H9 (cell line): ENCODE measurements around the gene GSTA4. TPM values are rescaled to one million over a fixed set of nuclear protein-coding genes. Genes with fewer than 3 reads are reported as not detected.

Source experiments
- DNase-seq: peaks from one replicate; pipeline ENCODE4 v3.0.0-alpha.2; 2017
- H2AFZ ChIP-seq: one replicate; pipeline ENCODE4 v1.6.1; 2013; ENCODE audit warnings: mild to moderate bottlenecking, low read length, control low read depth, moderate library complexity
- H2AK5ac ChIP-seq: 2 replicates; pipeline ENCODE4 v1.6.1; 2013; ENCODE audit warnings: low read length, control low read depth, mixed read lengths; ENCODE audit not compliant: insufficient read length
- H2BK120ac ChIP-seq: one replicate; pipeline ENCODE4 v1.6.1; 2013; ENCODE audit warnings: low read depth, mild to moderate bottlenecking, low read length, control low read depth, inconsistent platforms; ENCODE audit not compliant: poor library complexity, severe bottlenecking
- H2BK12ac ChIP-seq: 2 replicates; pipeline ENCODE4 v1.6.1; 2013; ENCODE audit warnings: low read length, control low read depth, mixed read lengths, low read depth; ENCODE audit not compliant: insufficient read length
- H2BK15ac ChIP-seq: 2 replicates; pipeline ENCODE4 v1.6.1; 2013; ENCODE audit warnings: low read depth, low read length, control low read depth
- H2BK20ac ChIP-seq: one replicate; pipeline ENCODE4 v1.6.1; 2013; ENCODE audit warnings: low read depth, mild to moderate bottlenecking, low read length, control low read depth, inconsistent platforms; ENCODE audit not compliant: poor library complexity, severe bottlenecking
- H2BK5ac ChIP-seq: 2 replicates; pipeline ENCODE4 v1.6.1; 2013; ENCODE audit warnings: low read length, control low read depth, mixed read lengths; ENCODE audit not compliant: insufficient read length
- H3K14ac ChIP-seq: 2 replicates; pipeline ENCODE4 v1.6.1; 2013; ENCODE audit warnings: low read length, control low read depth; ENCODE audit not compliant: insufficient read depth
- H3K18ac ChIP-seq: 2 replicates; pipeline ENCODE4 v1.6.1; 2013; ENCODE audit warnings: low read depth, mild to moderate bottlenecking, mixed read lengths, low read length, control low read depth; ENCODE audit not compliant: insufficient read length
- H3K23ac ChIP-seq: 2 replicates; pipeline ENCODE4 v1.6.1; 2013; ENCODE audit warnings: low read length, control low read depth, mixed read lengths, low read depth; ENCODE audit not compliant: insufficient read length
- H3K23me2 ChIP-seq: 2 replicates; pipeline ENCODE4 v1.6.1; 2013; ENCODE audit warnings: low read depth, mild to moderate bottlenecking, mixed read lengths, low read length, control low read depth; ENCODE audit not compliant: insufficient read length, poor library complexity, severe bottlenecking
- H3K27ac ChIP-seq: 2 replicates; pipeline ENCODE4 v1.5.1; 2013; ENCODE audit warnings: low read length, control low read depth, mixed read lengths, low read depth; ENCODE audit not compliant: insufficient read length
- H3K27me3 ChIP-seq: 2 replicates; pipeline ENCODE4 v1.6.1; 2013; ENCODE audit warnings: low read length, control low read depth, inconsistent platforms; ENCODE audit not compliant: insufficient read depth
- H3K4ac ChIP-seq: 2 replicates; pipeline ENCODE4 v1.6.1; 2013; ENCODE audit warnings: low read depth, mild to moderate bottlenecking, control low read depth, inconsistent platforms, low read length, moderate library complexity
- H3K4me1 ChIP-seq: 2 replicates; pipeline ENCODE4 v1.6.1; 2013; ENCODE audit warnings: low read length, control low read depth, inconsistent platforms; ENCODE audit not compliant: insufficient read depth
- H3K4me2 ChIP-seq: 2 replicates; pipeline ENCODE4 v1.6.1; 2013; ENCODE audit warnings: low read length, control low read depth, mixed read lengths; ENCODE audit not compliant: insufficient read length, insufficient read depth
- H3K56ac ChIP-seq: 2 replicates; pipeline ENCODE4 v1.6.1; 2013; ENCODE audit warnings: low read depth, mild to moderate bottlenecking, mixed read lengths, low read length, control low read depth; ENCODE audit not compliant: insufficient read length
- H3K79me1 ChIP-seq: 2 replicates; pipeline ENCODE4 v1.6.1; 2013; ENCODE audit warnings: low read depth, mild to moderate bottlenecking, moderate library complexity, low read length, control low read depth, inconsistent platforms; ENCODE audit not compliant: insufficient read depth, poor library complexity, severe bottlenecking
- H3K79me2 ChIP-seq: 2 replicates; pipeline ENCODE4 v1.6.1; 2013; ENCODE audit warnings: low read length, control low read depth, inconsistent platforms; ENCODE audit not compliant: insufficient read depth
- H3K9ac ChIP-seq: 2 replicates; pipeline ENCODE4 v1.6.1; 2013; ENCODE audit warnings: low read length, control low read depth, mixed read lengths; ENCODE audit not compliant: insufficient read length; ENCODE audit errors: extremely low read depth
- H3K9me3 ChIP-seq: one replicate; pipeline ENCODE4 v1.6.1; 2013; ENCODE audit warnings: low read depth, low read length, inconsistent platforms; ENCODE audit not compliant: control insufficient read depth
- H3T11ph ChIP-seq: one replicate; pipeline ENCODE4 v1.6.1; 2013; ENCODE audit warnings: mild to moderate bottlenecking, low read length, control low read depth, inconsistent platforms
- H4K20me1 ChIP-seq: one replicate; pipeline ENCODE4 v1.6.1; 2013; ENCODE audit not compliant: control insufficient read depth, insufficient read length, insufficient read depth
- H4K5ac ChIP-seq: 2 replicates; pipeline ENCODE4 v1.6.1; 2013; ENCODE audit warnings: low read depth, mild to moderate bottlenecking, mixed read lengths, low read length, control low read depth; ENCODE audit not compliant: insufficient read length
- H4K8ac ChIP-seq: replicated peaks from 2 replicates; pipeline ENCODE4 v1.6.1; 2013; ENCODE audit warnings: low read length, control low read depth, mixed read lengths, low read depth; ENCODE audit not compliant: insufficient read length
- H4K91ac ChIP-seq: 2 replicates; pipeline ENCODE4 v1.6.1; 2013; ENCODE audit warnings: low read depth, mild to moderate bottlenecking, moderate library complexity, mixed read lengths, low read length, control low read depth; ENCODE audit not compliant: insufficient read length
- H3K27ac Mint-ChIP-seq, 3 experiments: 2 replicates in 2 of 3; 3 replicates in 1 of 3; pipeline ENCODE4 v1.8.0; 2020 to 2021; ENCODE audit warnings: mixed read lengths in 3 of 3, mild to moderate bottlenecking in 1 of 3, moderate library complexity in 1 of 3
- H3K27me3 Mint-ChIP-seq: 2 replicates; pipeline ENCODE4 v1.8.0; 2021; ENCODE audit warnings: low read depth, mild to moderate bottlenecking, moderate library complexity, mixed read lengths
- H3K36me3 Mint-ChIP-seq, 3 experiments: 2 replicates in 2 of 3; 3 replicates in 1 of 3; pipeline ENCODE4 v1.8.0; 2020 to 2021; ENCODE audit warnings: low read depth in 3 of 3, mixed read lengths in 3 of 3; ENCODE audit not compliant: insufficient read depth in 1 of 3
- H3K4me1 Mint-ChIP-seq, 2 experiments: 2 replicates each; pipeline ENCODE4 v1.8.0; 2020; ENCODE audit warnings: mixed read lengths in 2 of 2
- H3K4me3 Mint-ChIP-seq, 2 experiments: 2 replicates in 1 of 2; 3 replicates in 1 of 2; pipeline ENCODE4 v1.8.0; 2020 to 2021; ENCODE audit warnings: mild to moderate bottlenecking in 2 of 2, mixed read lengths in 2 of 2, moderate library complexity in 1 of 2
- H3K9me3 Mint-ChIP-seq, 2 experiments: 2 replicates in 1 of 2; 3 replicates in 1 of 2; pipeline ENCODE4 v1.8.0; 2020; ENCODE audit warnings: mild to moderate bottlenecking in 2 of 2, mixed read lengths in 2 of 2, moderate library complexity in 1 of 2
- CTCF ChIP-seq: fragments of 200-600 bp; sonication (generic); conservative IDR thresholded peaks from 3 replicates; pipeline ENCODE4 v1.8.0; 2021; ENCODE audit warnings: antibody characterized with exemption, mild to moderate bottlenecking
- WGBS: extraction: QIAGEN DNeasy Blood & Tissue Kit; methylation state at CpG from one replicate; pipeline ENCODE4 v1.1.7; 2013; ENCODE audit warnings: missing lambda C conversion rate, low lambda C conversion rate, mixed read lengths; ENCODE audit not compliant: insufficient read length; ENCODE audit errors: extremely low coverage; 5-methylcytosine and 5-hydroxymethylcytosine counted together
- total RNA-seq: library from RNA; stranded (reverse); gene quantifications from 2 replicates; pipeline ENCODE4 v1.2.1, GENCODE V29; 2021

Gene GSTA4
- total RNA-seq, 1 experiment from 2014 or later, result 32.1 TPM

- no peak overlapping the region for H3K4me2 ChIP-seq
- Mint-ChIP-seq H3K27ac (peak overlapping the region in 2 of 3 experiments; percentile 31 to 64; a peak in 3 of 7 replicates), H3K4me1 (peaks cover 21 to 24% of the 10 kb centered on the region in 2 experiments)
Measured at GRCh38 chr6:52931351-52931750, 63.7 kb downstream of the GSTA4 start.

More at GRCh38 chr6:52931351-52931750, 63.7 kb downstream of the GSTA4 start:
- no CpG with 5 or more reads among the region's 2 CpGs for WGBS
- Histone ChIP-seq H4K91ac (no peak overlapping the region), H3K27me3 (no peaks in the 10 kb centered on the region), H3K27ac (no peak overlapping the region), H3K4me1 (peaks cover 3% of the 10 kb centered on the region; the same call in 1 of the 2 replicates), H3K23me2 (no peaks in the 10 kb centered on the region), H4K20me1 (no peaks in the 10 kb centered on the region), H2AK5ac (no peak overlapping the region), H3K79me2 (no peaks in the 10 kb centered on the region), H3K18ac (no peak overlapping the region), H3K9me3 (no peaks in the 10 kb centered on the region), H3K79me1 (no peaks in the 10 kb centered on the region), H3K14ac (no peak overlapping the region), H3K23ac (no peak overlapping the region), H2BK12ac (no peak overlapping the region), H4K8ac (no peak overlapping the region), H3T11ph (no peak overlapping the region), H3K4ac (no peak overlapping the region), H3K9ac (no peak overlapping the region), H2BK5ac (no peak overlapping the region), H2BK15ac (no peak overlapping the region), H4K5ac (no peak overlapping the region), H2BK20ac (no peak overlapping the region), H3K56ac (no peak overlapping the region), H2BK120ac (no peak overlapping the region), H2AFZ (no peak overlapping the region)
- Mint-ChIP-seq H3K9me3 (peaks cover 7 to 17% of the 10 kb centered on the region in 2 experiments), H3K36me3 (peaks cover 3 to 27% (median 8%) of the 10 kb centered on the region in 3 experiments; a peak in 5 of 7 replicates), H3K27me3 (peaks cover 6% of the 10 kb centered on the region), H3K4me3 (no peak overlapping the region)
- no peak for DNase-seq
- no peak for TF ChIP-seq CTCF
